H1 (cell line): Measurements from ENCODE around the gene PMM2. TPM values are rescaled to one million over a fixed set of nuclear protein-coding genes. Genes with fewer than 3 reads are reported as not detected.
A peak's percentile ranks its signal among the peaks of the same experiment; 100 is the strongest.

Experiments used
- CTCF ChIA-PET: fragments of 300-600 bp; sonication (Branson Sonifier 250); formaldehyde crosslinking; loops from one replicate; lab custom pipeline; 2021; ENCODE audit not compliant: partially characterized antibody; lab: Charles Lee
- POLR2A ChIA-PET: fragments of 300-600 bp; sonication (Branson Sonifier 250); formaldehyde crosslinking; loops from one replicate; lab custom pipeline; 2021; ENCODE audit warnings: inconsistent platforms; ENCODE audit not compliant: partially characterized antibody; lab: Charles Lee
- DNase-seq, 2 experiments: peaks; one replicate each; pipeline versions ENCODE4 v3.0.0 to v3.0.0-alpha.2; 2010 to 2022; ENCODE audit warnings: low spot score in 2 of 2, low read depth in 1 of 2, mixed read lengths in 1 of 2
- FAIRE-seq: peaks from 2 replicates; lab custom pipeline; 2011; peaks lifted over from hg19 to GRCh38; lab: Jason Lieb, UNC
- H2AFZ ChIP-seq: 2 replicates; pipeline ENCODE4 v1.8.1; 2012; ENCODE audit warnings: low read length, inconsistent platforms
- H2AK5ac ChIP-seq: 2 replicates; pipeline ENCODE4 v1.6.1; 2013; ENCODE audit warnings: low read depth, low read length
- H2BK120ac ChIP-seq: replicated peaks from 2 replicates; pipeline ENCODE3; 2013; ENCODE audit warnings: low read depth, low read length, inconsistent platforms
- H2BK12ac ChIP-seq: 2 replicates; pipeline ENCODE4 v1.6.1; 2013; ENCODE audit warnings: low read depth, low read length
- H2BK15ac ChIP-seq: 2 replicates; pipeline ENCODE4 v1.6.1; 2013; ENCODE audit warnings: low read length
- H2BK20ac ChIP-seq: 2 replicates; pipeline ENCODE4 v1.6.1; 2013; ENCODE audit warnings: low read length
- H2BK5ac ChIP-seq: 2 replicates; pipeline ENCODE4 v1.6.1; 2013; ENCODE audit warnings: low read depth, low read length
- H3K14ac ChIP-seq: 2 replicates; pipeline ENCODE4 v1.6.1; 2013; ENCODE audit warnings: inconsistent platforms; ENCODE audit not compliant: insufficient read length
- H3K18ac ChIP-seq: 2 replicates; pipeline ENCODE4 v1.6.1; 2013; ENCODE audit warnings: low read length; ENCODE audit errors: extremely low read depth
- H3K23ac ChIP-seq: 2 replicates; pipeline ENCODE4 v1.6.1; 2013; ENCODE audit warnings: inconsistent platforms; ENCODE audit not compliant: insufficient read length
- H3K23me2 ChIP-seq: 2 replicates; pipeline ENCODE4 v1.6.1; 2013; ENCODE audit warnings: low read depth, low read length
- H3K27ac ChIP-seq: 2 replicates; pipeline ENCODE4 v1.6.1; 2011; ENCODE audit warnings: low read depth, low read length, inconsistent platforms
- H3K27me3 ChIP-seq, 4 experiments: replicated peaks in 1 of 4; 1 replicate in 1 of 4; 2 replicates in 3 of 4; pipeline versions ENCODE4 v1.6.1 to v1.8.1; 2011 to 2013; ENCODE audit warnings: low read length in 3 of 4, mild to moderate bottlenecking in 3 of 4, inconsistent platforms in 2 of 4, mixed read lengths in 2 of 4, moderate library complexity in 1 of 4; ENCODE audit not compliant: control insufficient read depth in 3 of 4, insufficient read depth in 3 of 4; ENCODE audit errors: extremely low read depth in 1 of 4
- H3K36me3 ChIP-seq, 4 experiments: 2 replicates each; pipeline versions ENCODE4 v1.6.1 to v1.8.1; 2011 to 2013; ENCODE audit warnings: mild to moderate bottlenecking in 4 of 4, low read length in 3 of 4, moderate library complexity in 2 of 4, control low read depth in 1 of 4, inconsistent platforms in 1 of 4; ENCODE audit not compliant: insufficient read depth in 4 of 4, control insufficient read depth in 2 of 4
- H3K4ac ChIP-seq: replicated peaks from 2 replicates; pipeline ENCODE3; 2013; ENCODE audit warnings: low read length, low read depth, mixed read lengths, inconsistent platforms; ENCODE audit not compliant: insufficient read length
- H3K4me1 ChIP-seq, 4 experiments: replicated peaks in 1 of 4; 1 replicate in 1 of 4; 2 replicates in 3 of 4; pipeline versions ENCODE4 v1.6.1 to v1.8.1; 2011 to 2013; ENCODE audit warnings: low read length in 3 of 4, inconsistent platforms in 2 of 4, mixed read lengths in 1 of 4; ENCODE audit not compliant: insufficient read depth in 4 of 4, control insufficient read depth in 3 of 4
- H3K4me2 ChIP-seq, 2 experiments: 2 replicates each; pipeline versions ENCODE4 v1.6.1 to v1.8.1; 2011 to 2013; ENCODE audit warnings: low read depth in 2 of 2, low read length in 2 of 2, control low read depth in 1 of 2, inconsistent platforms in 1 of 2, mild to moderate bottlenecking in 1 of 2; ENCODE audit not compliant: insufficient read depth in 1 of 2
- H3K4me3 ChIP-seq, 4 experiments: fragments of 200-600, 300-600 bp in 1 of 4; sonication (generic), shearing (Covaris generic), sonication (Bioruptor Twin) in 1 of 4; 2 replicates each; pipeline versions ENCODE4 v1.5.1 to v1.8.1; 2011 to 2016; ENCODE audit warnings: low read length in 4 of 4, low read depth in 3 of 4, control low read depth in 2 of 4, inconsistent platforms in 2 of 4, mild to moderate bottlenecking in 2 of 4, mixed read lengths in 1 of 4, moderate library complexity in 1 of 4; ENCODE audit not compliant: insufficient read depth in 2 of 4; ENCODE audit errors: extremely low read depth in 1 of 4
- H3K56ac ChIP-seq: replicated peaks from 2 replicates; pipeline ENCODE3; 2013; ENCODE audit warnings: low read depth, mild to moderate bottlenecking, mixed read lengths, low read length, inconsistent platforms; ENCODE audit not compliant: insufficient read length
- H3K79me1 ChIP-seq: 2 replicates; pipeline ENCODE4 v1.6.1; 2013; ENCODE audit warnings: low read depth, low read length, control low read depth
- H3K79me2 ChIP-seq, 2 experiments: 2 replicates each; pipeline versions ENCODE4 v1.6.1 to v1.8.1; 2012 to 2013; ENCODE audit warnings: low read length in 2 of 2, mild to moderate bottlenecking in 2 of 2, inconsistent platforms in 1 of 2; ENCODE audit not compliant: insufficient read depth in 2 of 2, control insufficient read depth in 1 of 2
- H3K9ac ChIP-seq, 4 experiments: replicated peaks in 1 of 4; 1 replicate in 1 of 4; 2 replicates in 3 of 4; pipeline versions ENCODE4 v1.6.1 to v1.8.1; 2011 to 2013; ENCODE audit warnings: low read depth in 3 of 4, low read length in 3 of 4, control low read depth in 2 of 4, mild to moderate bottlenecking in 2 of 4, moderate library complexity in 2 of 4, inconsistent platforms in 1 of 4; ENCODE audit errors: extremely low read depth in 1 of 4
- H3K9me3 ChIP-seq, 2 experiments: 2 replicates each; pipeline versions ENCODE4 v1.6.1 to v1.8.1; 2012 to 2013; ENCODE audit warnings: mild to moderate bottlenecking in 2 of 2, moderate library complexity in 2 of 2, control low read depth in 1 of 2, inconsistent platforms in 1 of 2, low read depth in 1 of 2, low read length in 1 of 2, mixed read lengths in 1 of 2; ENCODE audit not compliant: insufficient read depth in 2 of 2
- H4K20me1 ChIP-seq, 2 experiments: replicated peaks in 1 of 2; 2 replicates each; pipeline versions ENCODE3 to v1.8.1; 2011 to 2013; ENCODE audit warnings: inconsistent platforms in 2 of 2, low read length in 2 of 2, mild to moderate bottlenecking in 1 of 2; ENCODE audit not compliant: insufficient read depth in 2 of 2, control insufficient read depth in 1 of 2
- H4K5ac ChIP-seq: 2 replicates; pipeline ENCODE4 v1.6.1; 2013; ENCODE audit warnings: low read length, low read depth, mixed read lengths, inconsistent platforms; ENCODE audit not compliant: insufficient read length
- H4K8ac ChIP-seq: 2 replicates; pipeline ENCODE4 v1.8.0; 2013; ENCODE audit warnings: mild to moderate bottlenecking, moderate library complexity, low read length, inconsistent platforms; ENCODE audit not compliant: insufficient read depth; ENCODE audit errors: extremely low read depth
- H4K91ac ChIP-seq: replicated peaks from 2 replicates; pipeline ENCODE3; 2013; ENCODE audit warnings: low read length, mixed read lengths, inconsistent platforms; ENCODE audit not compliant: insufficient read length
- CEBPB ChIP-seq: IDR thresholded peaks from 2 replicates; pipeline ENCODE4 v1.6.1; 2012; ENCODE audit warnings: low read depth, low read length
- RFX5 ChIP-seq: IDR thresholded peaks from 2 replicates; pipeline ENCODE4 v1.6.1; 2011; ENCODE audit warnings: low read depth, low read length, improper control_type of control experiment, borderline replicate concordance
- RNF2 ChIP-seq: fragments of 200-900, 300-1000 bp; sonication (generic); IDR thresholded peaks from 2 replicates; pipeline ENCODE4 v1.7.1; 2016; ENCODE audit warnings: borderline replicate concordance, low read depth, mild to moderate bottlenecking, antibody characterized with exemption, low read length; ENCODE audit not compliant: poor library complexity, severe bottlenecking; ENCODE audit errors: missing control alignments
- SP4 ChIP-seq: IDR thresholded peaks from 2 replicates; pipeline ENCODE4 v1.6.1; 2012; ENCODE audit warnings: low read length, inconsistent platforms
- WGBS, 2 experiments: shearing (Covaris generic) in 1 of 2; methylation state at CpG; one replicate each; pipeline versions ENCODE4 v1.1.6 to v1.1.7; 2013 to 2015; ENCODE audit warnings: low lambda C conversion rate in 2 of 2, mixed read lengths in 2 of 2, inconsistent platforms in 1 of 2, low coverage in 1 of 2, missing lambda C conversion rate in 1 of 2; ENCODE audit not compliant: insufficient replicate concordance in 2 of 2, insufficient coverage in 1 of 2, insufficient read length in 1 of 2; ENCODE audit errors: extremely low coverage in 1 of 2, missing lambda C conversion rate in 1 of 2; 5-methylcytosine and 5-hydroxymethylcytosine counted together
- polyA plus RNA-seq, 7 experiments: library from polyadenylated mRNA; depleted of rRNA in 3 of 7; stranded (reverse) in 5 of 7; unstranded in 2 of 7; fragments of >200 nt in 5 of 7; fragments of 200-250 nt in 2 of 7; gene quantifications; 1 replicate in 5 of 7; 2 replicates in 1 of 7; 4 replicates in 1 of 7; pipeline versions ENCODE4 v1.2.1 to v1.2.3, GENCODE V29; 2011 to 2013; ENCODE audit warnings: missing spikeins in 2 of 7, mixed read lengths in 2 of 7
- total RNA-seq: library from RNA; stranded (reverse); fragmentation: NEBNext Ultra II Directional; extraction: Animal tissue kit (Norgen Biotek cat#: 25700); gene quantifications from 2 replicates; pipeline ENCODE4 v1.2.1, GENCODE V29; 2021

The PMM2 gene
- total and polyA plus RNA-seq, 2 of the 8 experiments (the other 6 are each of a cell fraction or from before 2014, with no cell fraction given): 26.2 to 49.4 TPM

DNA sequence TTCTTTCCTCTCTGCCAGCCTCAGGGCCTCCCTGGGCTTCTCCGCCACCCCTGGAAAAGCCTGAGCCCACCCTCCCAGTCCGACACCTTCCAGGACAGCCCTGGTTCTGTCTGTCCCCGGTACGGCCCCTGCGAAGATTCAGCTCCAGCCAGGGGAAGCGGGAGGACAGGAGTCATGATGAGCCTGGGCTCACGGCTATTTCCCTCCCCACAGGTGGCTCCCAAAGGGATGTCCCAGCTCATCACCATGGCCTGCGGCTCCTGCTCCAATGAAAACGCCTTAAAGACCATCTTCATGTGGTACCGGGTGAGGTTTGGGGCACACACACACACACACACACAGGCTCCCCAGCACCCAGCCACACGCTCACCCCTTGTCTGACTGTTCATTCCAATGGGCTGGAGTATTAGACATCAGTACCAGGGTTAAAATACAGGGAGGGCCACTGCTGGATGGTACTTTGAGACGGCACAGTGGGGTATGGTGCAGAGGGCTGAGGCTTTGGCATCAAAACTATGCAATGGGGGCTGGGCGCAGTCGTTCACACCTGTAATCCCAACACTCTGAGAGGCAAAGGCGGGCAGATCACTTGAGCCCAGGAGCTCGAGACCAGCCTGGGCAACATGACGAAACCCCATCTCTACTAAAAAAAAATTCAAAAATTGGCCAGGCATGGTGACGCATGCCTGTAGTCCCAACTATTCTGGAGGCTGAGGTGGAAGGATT lies 33.0 kb upstream of the PMM2 start:
- Histone ChIP-seq H2AK5ac (no peak overlapping the region), H3K79me2 (no peaks in the 10 kb centered on the region), H3K56ac (no peak overlapping the region), H4K5ac (no peak overlapping the region), H2BK12ac (no peak overlapping the region), H3K4ac (no peak overlapping the region), H4K8ac (no peak overlapping the region), H3K23me2 (no peaks in the 10 kb centered on the region), H3K9me3 (no peaks in the 10 kb centered on the region), H2BK120ac (no peak overlapping the region), H4K20me1 (no peaks in the 10 kb centered on the region), H3K4me2 (peak overlapping the region in 1 of 2 experiments; percentile 12; a peak in 2 of 4 replicates), H3K79me1 (no peaks in the 10 kb centered on the region), H2AFZ (no peak overlapping the region; the same call in 1 of the 2 replicates), H2BK20ac (0 out of 2 replicates have a peak overlapping the region, but pooled peaks have one; percentile 66), H3K36me3 (no peaks in the 10 kb centered on the region), H3K23ac (no peak overlapping the region), H3K4me1 (peaks cover 0 to 11% (median 5%) of the 10 kb centered on the region in 4 experiments; a peak in 4 of 7 replicates), H3K27me3 (no peaks in the 10 kb centered on the region), H2BK5ac (no peak overlapping the region; the same call in 1 of the 2 replicates), H3K14ac (no peak overlapping the region), H3K27ac (no peak overlapping the region), H3K4me3 (no peak overlapping the region), H3K9ac (no peak overlapping the region), H3K18ac (peak overlapping the region; percentile 65), H4K91ac (no peak overlapping the region), H2BK15ac (no peak overlapping the region)
- no peak for FAIRE-seq
- peak in 1 of 2 experiments; percentile 55 for DNase-seq
- TF ChIP-seq SP4: no peak
- no peak for TF ChIP-seq CEBPB
- no peak for TF ChIP-seq RNF2
- TF ChIP-seq RFX5: peak; percentile 81
- 77% methylated on average over 18 of the region's 18 CpGs; no CpG with 5 or more reads in 1 of the 2 experiments for WGBS, 2 experiments
- POLR2A ChIA-PET: interaction anchor here (1.0 to 1.7 kb wide), 2 partner anchors 12 to 105 kb away, joined by 4 to 5 read pairs; partner anchors contain the start of gene CARHSP1
- CTCF ChIA-PET: interaction anchor here (0.9 to 1.5 kb wide), 6 partner anchors 13 to 115 kb away, joined by 3 to 5 read pairs (median 4); no protein-coding TSS in a partner anchor
